Uterus (tissue), 4 donors: ENCODE measurements around the gene ARL3. TPM values are rescaled to one million over a fixed set of nuclear protein-coding genes. Genes with fewer than 3 reads are reported as not detected.

Source experiments
- DNase-seq, 2 donors: peaks; one replicate each; pipeline ENCODE4 v3.0.0-alpha.2; 2019 to 2020
- H3K27ac ChIP-seq, 2 donors: fragments of 200-600 bp; sonication (generic); 1 replicate in 1 of 2; 2 replicates in 1 of 2; pipeline ENCODE4 v1.5.1; 2016 to 2018
- H3K27me3 ChIP-seq, 2 donors: fragments of 200-600 bp; sonication (generic); one replicate each; pipeline ENCODE4 v1.5.1; 2018 to 2019; ENCODE audit warnings: control low read depth in 1 of 2
- H3K36me3 ChIP-seq, 2 donors: fragments of 200-600 bp; sonication (generic); one replicate each; pipeline ENCODE4 v1.5.1; 2019; ENCODE audit warnings: control low read depth in 1 of 2
- H3K4me1 ChIP-seq, 2 donors: fragments of 200-600 bp; sonication (generic); one replicate each; pipeline ENCODE4 v1.5.1; 2018 to 2019; ENCODE audit warnings: control low read depth in 1 of 2
- H3K4me3 ChIP-seq, 2 donors: fragments of 200-600 bp; sonication (generic); 1 replicate in 1 of 2; 2 replicates in 1 of 2; pipeline ENCODE4 v1.5.1; 2018 to 2019; ENCODE audit warnings: mild to moderate bottlenecking in 1 of 2
- H3K9me3 ChIP-seq, 2 donors: fragments of 200-600 bp; sonication (generic); one replicate each; pipeline ENCODE4 v1.5.1; 2019; ENCODE audit warnings: control low read depth in 1 of 2
- CTCF ChIP-seq, 4 experiments: fragments of 200-600 bp in 2 of 4; fragments of 450-650 bp in 2 of 4; sonication (generic) in 2 of 4; IDR thresholded peaks; one replicate each; pipeline ENCODE4 v1.5.1; 2016 to 2019; ENCODE audit warnings: antibody characterized with exemption in 4 of 4, mild to moderate bottlenecking in 2 of 4, moderate library complexity in 1 of 4
- POLR2A ChIP-seq, 2 donors: fragments of 450-650 bp; IDR thresholded peaks; one replicate each; pipeline ENCODE4 v1.6.1; 2016; ENCODE audit warnings: antibody characterized with exemption in 2 of 2, mild to moderate bottlenecking in 1 of 2, moderate library complexity in 1 of 2
- intact Hi-C: fragments of 100-400 bp; cut with DNase I; formaldehyde crosslinking; loops from one replicate; pipeline ENCODE4 v1.15.1; 2023; ENCODE audit warnings: low total_unique reads
- total RNA-seq, 4 donors: library from RNA; depleted of rRNA in 3 of 4; stranded (reverse); fragments of >200 nt in 3 of 4; gene quantifications; one replicate each; pipeline versions ENCODE4 v1.1.0 to v1.2.4, GENCODE V29; 2014 to 2023
- donor health status: DM: yes; HTN: yes; CAD: no.

Gene ARL3
- total RNA-seq, 4 donors from 2014 or later, result 7.1 to 19.9 (median 11.0) TPM

GRCh38 chr10:102656026-102656425 is 58.2 kb downstream of the ARL3 start:
- Histone ChIP-seq H3K4me3 (no peak overlapping the region), H3K4me1 (peaks cover 0 to 7% of the 10 kb centered on the region in 2 donors)
- TF ChIP-seq POLR2A (IDR thresholded peaks at IDR 0.05) (no peak), CTCF (IDR thresholded peaks at IDR 0.05) (no peak)

GRCh38 chr10:102654969-102655368 is 59.2 kb downstream of the ARL3 start:
- no peak for TF ChIP-seq POLR2A (IDR thresholded peaks at IDR 0.05)
- TF ChIP-seq CTCF (IDR thresholded peaks at IDR 0.05), result no peak
- intact Hi-C loops, result no loop called here
- H3K27ac ChIP-seq, result no peak overlapping the region
- peaks cover 0 to 12% of the 10 kb centered on the region in 2 donors for H3K4me1 ChIP-seq
- H3K9me3 ChIP-seq, result no peaks in the 10 kb centered on the region
- no peak overlapping the region for H3K4me3 ChIP-seq
- no peaks in the 10 kb centered on the region for H3K36me3 ChIP-seq
- no peak for DNase-seq
- H3K27me3 ChIP-seq, result no peaks in the 10 kb centered on the region

More at GRCh38 chr10:102656026-102656425, 58.2 kb downstream of the ARL3 start:
- DNase-seq, result no peak
- Histone ChIP-seq H3K9me3 (no peaks in the 10 kb centered on the region), H3K27me3 (no peaks in the 10 kb centered on the region), H3K27ac (no peak overlapping the region), H3K36me3 (no peaks in the 10 kb centered on the region)
- intact Hi-C loops, result no loop called here

GRCh38 chr10:102654566-102654965 is 59.6 kb downstream of the ARL3 start:
- H3K27me3 ChIP-seq, result no peaks in the 10 kb centered on the region
- no peak for DNase-seq
- no peaks in the 10 kb centered on the region for H3K36me3 ChIP-seq
- H3K9me3 ChIP-seq, result no peaks in the 10 kb centered on the region
- H3K4me1 ChIP-seq, result peaks cover 0 to 14% of the 10 kb centered on the region in 2 donors
- H3K27ac ChIP-seq, result no peak overlapping the region
- TF ChIP-seq CTCF (IDR thresholded peaks at IDR 0.05) (no peak), POLR2A (IDR thresholded peaks at IDR 0.05) (no peak)
- intact Hi-C loops, result no loop called here
- no peak overlapping the region for H3K4me3 ChIP-seq

- no peak for TF ChIP-seq CTCF (IDR thresholded peaks at IDR 0.05)
- no peak for TF ChIP-seq POLR2A (IDR thresholded peaks at IDR 0.05)
- Histone ChIP-seq H3K4me3 (no peak overlapping the region), H3K27ac (no peak overlapping the region), H3K4me1 (peaks cover 0 to 29% of the 10 kb centered on the region in 2 donors), H3K36me3 (no peaks in the 10 kb centered on the region), H3K9me3 (no peaks in the 10 kb centered on the region), H3K27me3 (no peaks in the 10 kb centered on the region)
- DNase-seq, result no peak
- intact Hi-C loops, result no loop called here
These were observed 61.1 kb downstream of the ARL3 start for GRCh38 chr10:102653060-102653459.

- Histone ChIP-seq H3K27ac (no peak overlapping the region), H3K27me3 (no peaks in the 10 kb centered on the region), H3K4me3 (no peak overlapping the region), H3K4me1 (peaks cover 0 to 36% of the 10 kb centered on the region in 2 donors), H3K36me3 (no peaks in the 10 kb centered on the region), H3K9me3 (no peaks in the 10 kb centered on the region)
- no peak for TF ChIP-seq CTCF (IDR thresholded peaks at IDR 0.05)
- TF ChIP-seq POLR2A (IDR thresholded peaks at IDR 0.05), result no peak
- no peak for DNase-seq
- intact Hi-C loops, result no loop called here
These were observed 61.9 kb downstream of the ARL3 start for GRCh38 chr10:102652170-102652916.
